Parathyroid adenoma (tissue), 2 donors: ENCODE results near the gene TVP23C.

ENCODE experiments used
- H2AFZ ChIP-seq: fragments of 300-600 bp; sonication (generic); one replicate; pipeline ENCODE4 v1.7.0; 2017; ENCODE audit warnings: antibody characterized with exemption, mild to moderate bottlenecking
- H3K27ac ChIP-seq: fragments of 300-600 bp; sonication (generic); one replicate; pipeline ENCODE4 v1.7.0; 2017
- H3K27me3 ChIP-seq: fragments of 300-600 bp; sonication (generic); one replicate; pipeline ENCODE4 v1.7.0; 2017; ENCODE audit warnings: low read length; ENCODE audit not compliant: control insufficient read depth, insufficient read depth
- H3K36me3 ChIP-seq: fragments of 300-600 bp; sonication (generic); one replicate; pipeline ENCODE4 v1.7.0; 2017; ENCODE audit warnings: low read length; ENCODE audit not compliant: control insufficient read depth, insufficient read depth
- H3K4me1 ChIP-seq: fragments of 300-600 bp; sonication (generic); one replicate; pipeline ENCODE4 v1.7.0; 2017; ENCODE audit warnings: control low read depth
- H3K4me2 ChIP-seq: fragments of 300-600 bp; sonication (generic); one replicate; pipeline ENCODE4 v1.7.0; 2017; ENCODE audit warnings: low read length
- H3K4me3 ChIP-seq: fragments of 300-600 bp; sonication (generic); one replicate; pipeline ENCODE4 v1.7.0; 2017; ENCODE audit warnings: low read depth, low read length
- H3K79me2 ChIP-seq: fragments of 300-600 bp; sonication (generic); one replicate; pipeline ENCODE4 v1.7.0; 2017; ENCODE audit warnings: control low read depth
- H3K9ac ChIP-seq: fragments of 300-600 bp; sonication (generic); one replicate; pipeline ENCODE4 v1.7.0; 2017; ENCODE audit warnings: mild to moderate bottlenecking
- H3K9me3 ChIP-seq: fragments of 300-600 bp; sonication (generic); one replicate; pipeline ENCODE4 v1.7.0; 2017; ENCODE audit warnings: low read length; ENCODE audit not compliant: control insufficient read depth
- TF ChIP-seq, protein P1 (sequence below): fragments of 300-600 bp; sonication (generic); IDR thresholded peaks from one replicate; pipeline ENCODE4 v1.7.0; 2017; ENCODE audit warnings: antibody characterized with exemption, mild to moderate bottlenecking
- donor health status: primary hyperparathyroidism.

The TVP23C gene

DNA sequence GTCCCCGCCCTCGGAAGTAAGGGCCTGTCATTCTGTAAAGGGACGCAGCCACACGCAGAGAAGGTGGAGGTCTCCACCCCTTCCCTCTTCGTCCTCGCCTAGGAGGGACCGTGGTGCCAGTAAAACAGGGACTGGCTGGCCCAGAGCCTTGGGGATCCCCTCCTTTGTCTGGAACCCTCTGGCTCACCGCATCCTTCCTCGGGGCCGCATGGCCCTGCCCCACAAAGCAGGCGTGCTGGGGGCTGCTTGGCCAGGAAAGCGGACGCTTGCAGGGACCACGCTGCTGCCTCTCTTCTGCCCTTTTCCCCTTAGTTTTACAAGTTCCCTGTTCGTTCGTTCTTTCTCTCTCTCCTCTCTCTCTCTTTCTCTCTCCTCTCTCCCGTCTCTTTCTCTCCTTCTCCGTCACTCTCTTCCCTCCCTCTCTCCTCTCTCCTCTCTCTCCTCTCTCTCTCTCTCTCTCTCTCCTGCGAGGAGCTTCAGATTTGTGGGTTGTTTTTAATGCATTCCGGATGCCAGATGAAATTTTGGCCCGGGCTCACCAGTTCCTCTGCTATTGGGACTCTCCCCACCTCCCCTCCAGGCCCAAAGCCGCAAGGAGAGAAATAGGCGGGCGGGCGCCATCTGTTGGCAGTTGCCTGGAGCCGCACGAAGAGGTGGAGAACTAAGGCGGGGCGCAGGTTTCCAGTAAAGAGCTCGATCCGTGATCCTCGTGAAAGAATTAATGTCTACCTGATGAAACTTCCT, 60.7 kb downstream of the TVP23C start:
- H2AFZ ChIP-seq = no peak overlapping the region
- H3K4me2 ChIP-seq = no peak overlapping the region
- H3K4me1 ChIP-seq = no peaks in the 10 kb centered on the region
- no peak overlapping the region for H3K9ac ChIP-seq
- H3K9me3 ChIP-seq = no peaks in the 10 kb centered on the region
- no peaks in the 10 kb centered on the region for H3K36me3 ChIP-seq
- H3K27ac ChIP-seq = no peak overlapping the region
- H3K27me3 ChIP-seq = no peaks in the 10 kb centered on the region
- H3K4me3 ChIP-seq = no peak overlapping the region
- TF ChIP-seq, protein P1, sequence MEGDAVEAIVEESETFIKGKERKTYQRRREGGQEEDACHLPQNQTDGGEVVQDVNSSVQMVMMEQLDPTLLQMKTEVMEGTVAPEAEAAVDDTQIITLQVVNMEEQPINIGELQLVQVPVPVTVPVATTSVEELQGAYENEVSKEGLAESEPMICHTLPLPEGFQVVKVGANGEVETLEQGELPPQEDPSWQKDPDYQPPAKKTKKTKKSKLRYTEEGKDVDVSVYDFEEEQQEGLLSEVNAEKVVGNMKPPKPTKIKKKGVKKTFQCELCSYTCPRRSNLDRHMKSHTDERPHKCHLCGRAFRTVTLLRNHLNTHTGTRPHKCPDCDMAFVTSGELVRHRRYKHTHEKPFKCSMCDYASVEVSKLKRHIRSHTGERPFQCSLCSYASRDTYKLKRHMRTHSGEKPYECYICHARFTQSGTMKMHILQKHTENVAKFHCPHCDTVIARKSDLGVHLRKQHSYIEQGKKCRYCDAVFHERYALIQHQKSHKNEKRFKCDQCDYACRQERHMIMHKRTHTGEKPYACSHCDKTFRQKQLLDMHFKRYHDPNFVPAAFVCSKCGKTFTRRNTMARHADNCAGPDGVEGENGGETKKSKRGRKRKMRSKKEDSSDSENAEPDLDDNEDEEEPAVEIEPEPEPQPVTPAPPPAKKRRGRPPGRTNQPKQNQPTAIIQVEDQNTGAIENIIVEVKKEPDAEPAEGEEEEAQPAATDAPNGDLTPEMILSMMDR = peak; percentile 61
- no peaks in the 10 kb centered on the region for H3K79me2 ChIP-seq

DNA sequence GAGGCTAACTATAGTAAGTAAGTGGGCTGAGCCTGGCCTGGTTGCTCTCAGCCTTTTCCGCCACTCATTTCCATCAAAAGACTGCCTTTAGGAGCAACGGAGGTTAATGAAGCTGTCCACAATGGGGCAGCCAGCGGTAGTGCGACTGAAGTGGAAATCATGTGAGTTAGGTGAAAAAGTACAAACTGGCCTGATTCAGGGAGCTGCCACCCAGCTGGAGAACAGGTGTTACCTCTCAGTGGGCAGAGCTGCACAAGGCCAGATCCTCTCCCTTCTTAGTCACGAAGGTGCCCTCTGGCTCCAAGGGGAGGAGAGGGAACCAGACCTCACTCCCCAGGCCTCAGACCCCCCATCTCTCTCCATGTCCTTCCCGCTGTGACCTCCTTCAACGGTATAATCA, 61.5 kb downstream of the TVP23C start:
- Histone ChIP-seq H3K4me2 (no peak overlapping the region), H3K4me3 (no peak overlapping the region), H3K9me3 (no peaks in the 10 kb centered on the region), H3K27ac (no peak overlapping the region), H2AFZ (no peak overlapping the region), H3K9ac (no peak overlapping the region), H3K36me3 (no peaks in the 10 kb centered on the region), H3K79me2 (no peaks in the 10 kb centered on the region), H3K4me1 (no peaks in the 10 kb centered on the region), H3K27me3 (no peaks in the 10 kb centered on the region)
- TF ChIP-seq, protein P1 = no peak

DNA sequence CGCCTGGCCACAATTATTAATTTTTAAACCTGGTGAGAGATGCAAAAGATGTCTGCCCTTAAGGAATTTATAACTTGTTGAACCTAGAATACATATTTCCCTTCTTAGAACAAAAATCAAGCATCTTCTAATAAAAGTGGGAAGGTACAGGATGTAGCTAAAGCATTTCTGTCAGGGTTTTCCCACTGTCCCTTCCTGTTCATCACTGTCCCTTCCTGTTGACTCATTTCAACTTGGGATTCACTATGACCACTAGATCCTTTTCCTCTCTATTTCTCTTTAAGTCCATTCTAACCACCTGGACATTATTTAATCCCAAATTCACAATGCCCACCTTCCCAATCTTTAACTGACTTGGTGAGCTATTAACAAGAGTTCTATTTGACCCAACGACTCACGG, 62.0 kb downstream of the TVP23C start:
- TF ChIP-seq, protein P1 = no peak
- Histone ChIP-seq H3K9ac (no peak overlapping the region), H3K4me1 (no peaks in the 10 kb centered on the region), H3K4me2 (no peak overlapping the region), H3K79me2 (no peaks in the 10 kb centered on the region), H3K36me3 (no peaks in the 10 kb centered on the region), H2AFZ (no peak overlapping the region), H3K4me3 (no peak overlapping the region), H3K27me3 (no peaks in the 10 kb centered on the region), H3K27ac (no peak overlapping the region), H3K9me3 (no peaks in the 10 kb centered on the region)

DNA sequence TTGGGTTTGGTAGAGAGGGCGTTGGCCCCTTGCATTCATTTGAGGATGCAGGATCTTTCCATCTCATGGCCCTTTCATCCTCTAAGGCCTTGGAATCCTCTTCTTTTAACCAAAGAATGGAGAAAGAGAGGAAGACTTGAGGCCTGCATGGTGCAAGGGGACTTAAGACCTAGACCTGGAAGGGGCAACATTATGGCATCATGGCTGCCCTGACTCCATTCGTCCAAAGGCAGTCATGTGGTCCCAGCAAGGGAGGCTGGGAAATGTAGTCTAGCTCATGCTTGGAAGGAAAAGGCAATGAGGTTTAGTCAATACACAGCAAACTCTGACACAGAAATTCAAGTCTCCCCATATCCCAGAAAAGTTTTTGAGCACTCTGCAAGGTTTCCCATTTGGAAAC, 65.2 kb downstream of the TVP23C start:
- no peak overlapping the region for H3K27ac ChIP-seq
- H3K4me2 ChIP-seq = no peak overlapping the region
- TF ChIP-seq, protein P1 = no peak

More for the DNA sequence above, 65.2 kb downstream of the TVP23C start:
- Histone ChIP-seq H3K9ac (no peak overlapping the region), H2AFZ (no peak overlapping the region), H3K79me2 (no peaks in the 10 kb centered on the region), H3K9me3 (no peaks in the 10 kb centered on the region), H3K4me3 (no peak overlapping the region), H3K27me3 (no peaks in the 10 kb centered on the region), H3K36me3 (no peaks in the 10 kb centered on the region), H3K4me1 (no peaks in the 10 kb centered on the region)
